Heart right ventricle (tissue), 16 donors: Measurements from ENCODE around the gene KLF7. TPM values are rescaled to one million over a fixed set of nuclear protein-coding genes. Genes with fewer than 3 reads are reported as not detected.
A peak's percentile ranks its signal among the peaks of the same experiment; 100 is the strongest.

Experiments
- ATAC-seq, 8 donors: fragments of 200-7000 bp; cut with Tn5 transposase; one replicate each; pipeline ENCODE4 v1.9.1; 2020; ENCODE audit warnings: mild to moderate bottlenecking in 8 of 8, moderate library complexity in 8 of 8, moderate number of reproducible peaks in 1 of 8
- DNase-seq, 2 donors: peaks; one replicate each; pipeline ENCODE4 v3.0.0-alpha.2; 2020
- H3K27ac ChIP-seq, 10 donors: fragments of 200-600 bp; sonication (generic) in 2 of 10; one replicate each; pipeline versions ENCODE4 v1.5.0 to v1.8.0; 2020 to 2022; ENCODE audit warnings: mild to moderate bottlenecking in 3 of 10
- H3K27me3 ChIP-seq, 7 donors: fragments of 200-600 bp; one replicate each; pipeline ENCODE4 v1.8.0; 2021 to 2022; ENCODE audit warnings: mild to moderate bottlenecking in 2 of 7
- H3K36me3 ChIP-seq, 9 donors: fragments of 200-600 bp; sonication (generic) in 1 of 9; one replicate each; pipeline versions ENCODE4 v1.5.0 to v1.8.0; 2020 to 2022; ENCODE audit warnings: mild to moderate bottlenecking in 2 of 9
- H3K4me1 ChIP-seq, 9 donors: fragments of 200-600 bp; sonication (generic) in 1 of 9; one replicate each; pipeline versions ENCODE4 v1.5.0 to v1.8.0; 2020 to 2022; ENCODE audit warnings: mild to moderate bottlenecking in 4 of 9
- H3K4me3 ChIP-seq, 10 donors: fragments of 200-600 bp; sonication (generic) in 2 of 10; one replicate each; pipeline versions ENCODE4 v1.5.0 to v1.8.0; 2020 to 2022; ENCODE audit warnings: mild to moderate bottlenecking in 7 of 10, moderate library complexity in 2 of 10
- H3K9me3 ChIP-seq, 11 donors: fragments of 200-600 bp in 10 of 11; sonication (generic) in 2 of 11; one replicate each; pipeline versions ENCODE4 v1.5.0 to v1.8.0; 2013 to 2022; ENCODE audit warnings: mild to moderate bottlenecking in 2 of 11, control low read depth in 1 of 11, moderate library complexity in 1 of 11
- CTCF ChIP-seq, 9 donors: fragments of 200-600 bp; sonication (generic) in 2 of 9; IDR thresholded peaks; one replicate each; pipeline versions ENCODE4 v1.5.0 to v1.8.0; 2021 to 2022; ENCODE audit warnings: antibody characterized with exemption in 9 of 9, mild to moderate bottlenecking in 5 of 9, moderate library complexity in 1 of 9
- WGBS, 2 donors: extraction: QIAGEN DNeasy Blood & Tissue Kit; methylation state at CpG; one replicate each; pipeline ENCODE4 v1.1.7; 2013; ENCODE audit warnings: inconsistent platforms in 1 of 2; 5-methylcytosine and 5-hydroxymethylcytosine counted together
- intact Hi-C, 10 donors: fragments of 100-400 bp; cut with DNase I; formaldehyde crosslinking; loops; one replicate each; pipeline versions ENCODE4 v1.11.1 to v1.14.2; 2022
- polyA plus RNA-seq, 2 donors: library from polyadenylated mRNA; stranded (reverse); fragments of 200-250 nt; gene quantifications; one replicate each; pipeline ENCODE4 v1.2.3, GENCODE V29; 2013
- total RNA-seq, 10 donors: library from RNA; stranded (reverse); fragmentation: NEBNext Ultra II Directional in 3 of 10; extraction: Animal tissue kit (Norgen Biotek cat#: 25700) in 3 of 10; gene quantifications; one replicate each; pipeline versions ENCODE4 v1.2.1 to v1.2.4, GENCODE V29; 2021 to 2023
- donor health status: Arrhythmogenic right ventricular cardiomyopathy.
- donor health status: ischemic (EF 13 %, LVEDD 7.1; RV severe dilation, severe dysfunction).
- donor health status: healthy with polysubstance abuse.
- donor health status: DM: no; HTN: yes; CAD: no.
- donor health status: DM: no; HTN: no; CAD: no.
- donor health status: ischemic (EF 25% LVEDD 6.9; RV normal size, moderate dysfunction).
- donor health status: ischemic (EF 25% LVEDD 5.7; RV mildly dilated, moderate dysfunction).
- donor health status: healthy.
- donor health status: DM: yes; HTN: yes; CAD: no.
- donor health status: Ischemic cardiomyopathy.
- donor health status: ischemic (EF 35%, LVEDD 5.7; RV mildly dilated, moderate dysfunction).
- donor health status: nonischemic (EF 11% LVEDD 7.7; RV severe dilation, severe dysfunction).
- donor health status: DM: yes; HTN: yes; CAD: no.
- donor health status: PGD.
- donor health status: ischemic (EF 29% LVEDD 5.4; RV normal size, mild dysfunction).
- donor health status: nonischemic (EF 23%, LVEDD 6.1; RV moderate dilation, normal function).

The KLF7 gene
- total and polyA plus RNA-seq, 12 donors = 5.0 to 51.8 (median 27.9) TPM

DNA sequence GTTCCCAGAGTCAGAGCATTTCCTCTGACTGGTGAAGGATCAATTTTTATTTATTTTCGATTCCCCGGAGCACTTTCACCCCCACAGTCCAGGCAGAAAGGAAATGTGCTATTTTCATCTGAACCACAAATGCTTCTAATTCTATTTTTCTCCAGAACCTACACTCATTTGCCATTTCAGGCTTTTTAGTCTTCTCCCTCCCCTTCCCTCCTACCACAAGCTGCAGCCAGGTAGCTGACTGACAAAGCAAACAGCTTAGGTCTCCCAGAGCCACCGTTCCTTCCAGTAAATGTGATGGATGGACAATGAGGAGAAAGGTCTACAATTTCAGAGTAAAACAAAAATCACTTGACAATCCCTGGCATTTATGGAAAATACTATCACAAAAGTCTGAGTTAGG lies 76.9 kb downstream of the KLF7 start:
- H3K9me3 ChIP-seq = peaks cover 0 to 6% (median 0%) of the 10 kb centered on the region in 11 donors
- H3K27ac ChIP-seq = peak overlapping the region in 8 of 10 donors; percentile 5 to 86 (median 80)
- no peaks in the 10 kb centered on the region for H3K27me3 ChIP-seq
- intact Hi-C loops = loop anchor here in 2 of 10 donors (5.0 to 10.0 kb wide), 2 partner anchors 56 to 73 kb away; no protein-coding TSS in a partner anchor
- H3K4me1 ChIP-seq = peaks cover 25 to 97% (median 87%) of the 10 kb centered on the region in 9 donors
- H3K36me3 ChIP-seq = peaks cover 0 to 50% (median 7%) of the 10 kb centered on the region in 9 donors
- ATAC-seq (no peak), DNase-seq (no peak)
- TF ChIP-seq CTCF (IDR thresholded peaks at IDR 0.05) = no peak
- H3K4me3 ChIP-seq = no peak overlapping the region
- 33 to 52% methylated on average over 3 of the region's 3 CpGs for WGBS, 2 donors

DNA sequence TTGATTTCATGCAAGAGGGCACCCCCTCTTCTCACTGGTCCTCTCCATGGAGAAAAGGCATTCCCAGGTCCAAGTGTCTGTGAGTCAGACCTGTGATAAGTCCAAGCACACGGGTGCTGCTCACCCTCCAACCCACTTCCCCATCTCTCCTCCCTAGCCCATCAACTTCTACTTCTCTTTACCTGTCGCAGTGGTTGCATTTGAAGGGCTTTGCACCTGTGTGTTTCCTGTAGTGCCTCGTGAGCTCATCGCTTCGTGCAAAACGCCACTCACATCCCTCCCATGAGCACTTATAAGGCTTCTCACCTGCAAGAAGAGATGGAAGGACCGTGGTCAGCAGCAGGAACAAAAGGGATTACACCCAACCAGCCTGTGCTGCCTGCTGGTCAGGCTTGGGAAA lies 77.5 kb downstream of the KLF7 start:
- Histone ChIP-seq H3K36me3 (peaks cover 0 to 56% (median 8%) of the 10 kb centered on the region in 9 donors), H3K27me3 (no peaks in the 10 kb centered on the region), H3K4me3 (no peak overlapping the region), H3K27ac (peak overlapping the region in 7 of 10 donors; percentile 5 to 86 (median 75)), H3K9me3 (peaks cover 0 to 6% (median 0%) of the 10 kb centered on the region in 11 donors), H3K4me1 (peaks cover 25 to 97% (median 87%) of the 10 kb centered on the region in 9 donors)
- ATAC-seq (no peak), DNase-seq (no peak)
- TF ChIP-seq CTCF (IDR thresholded peaks at IDR 0.05) = no peak
- intact Hi-C loops = loop anchor here in 2 of 10 donors (5.0 to 10.0 kb wide), 2 partner anchors 57 to 74 kb away; no protein-coding TSS in a partner anchor
- WGBS, 2 donors = 79 to 86% methylated on average over 7 of the region's 7 CpGs

DNA sequence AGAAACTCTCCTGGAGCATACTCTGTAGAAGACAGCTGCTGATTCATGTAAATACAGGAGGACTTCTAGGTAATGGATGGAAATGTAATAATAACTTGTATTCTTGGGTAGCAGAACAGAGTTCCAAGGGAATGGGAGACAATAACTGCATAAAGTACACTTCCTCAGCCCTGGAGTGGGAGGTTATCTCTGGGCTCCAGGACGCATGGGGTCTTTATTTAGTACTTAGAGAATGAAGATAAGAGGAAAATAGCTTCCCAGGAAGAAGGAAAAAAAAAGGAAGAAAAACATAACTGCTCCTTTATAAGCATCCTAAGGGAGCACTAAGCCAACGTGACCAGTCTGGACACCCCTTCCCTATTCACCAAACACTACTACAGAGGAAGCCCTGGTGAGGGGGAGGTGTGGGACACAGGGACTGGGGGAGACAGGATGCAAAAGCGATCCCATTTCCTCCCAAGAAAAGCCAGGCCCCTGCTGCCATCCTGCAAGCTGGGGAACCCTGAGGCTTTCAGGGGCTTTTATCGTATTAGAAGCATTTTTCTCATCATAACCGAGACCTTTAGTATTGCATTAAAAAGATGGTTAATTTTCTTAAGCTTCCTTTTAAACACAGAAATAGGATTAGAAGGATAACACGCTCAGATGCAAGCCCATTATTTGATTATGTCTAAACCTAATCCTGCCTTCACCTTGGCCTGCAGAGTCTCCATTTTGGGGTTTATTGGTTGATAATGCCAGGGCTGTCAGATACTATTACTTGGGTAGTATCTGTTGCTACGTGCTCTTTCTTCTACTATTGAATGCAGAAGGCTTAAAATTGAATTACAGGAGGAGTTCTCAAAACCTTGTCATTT lies 78.5 kb downstream of the KLF7 start:
- peak overlapping the region in 8 of 10 donors; percentile 22 to 86 (median 68) for H3K27ac ChIP-seq
- H3K27me3 ChIP-seq = no peaks in the 10 kb centered on the region
- H3K9me3 ChIP-seq = peaks cover 0 to 5% (median 0%) of the 10 kb centered on the region in 11 donors
- intact Hi-C loops = loop anchor here in 2 of 10 donors (5.0 to 10.0 kb wide), 2 partner anchors 58 to 75 kb away; no protein-coding TSS in a partner anchor
- H3K4me3 ChIP-seq = no peak overlapping the region
- H3K36me3 ChIP-seq = peaks cover 0 to 63% (median 8%) of the 10 kb centered on the region in 9 donors
- DNase-seq = no peak
- TF ChIP-seq CTCF (IDR thresholded peaks at IDR 0.05) = no peak
- WGBS, 2 donors = 58 to 61% methylated on average over 7 of the region's 7 CpGs
- H3K4me1 ChIP-seq = peaks cover 25 to 97% (median 85%) of the 10 kb centered on the region in 9 donors
- ATAC-seq = peak in 2 of 8 donors; percentile 21 to 32

DNA sequence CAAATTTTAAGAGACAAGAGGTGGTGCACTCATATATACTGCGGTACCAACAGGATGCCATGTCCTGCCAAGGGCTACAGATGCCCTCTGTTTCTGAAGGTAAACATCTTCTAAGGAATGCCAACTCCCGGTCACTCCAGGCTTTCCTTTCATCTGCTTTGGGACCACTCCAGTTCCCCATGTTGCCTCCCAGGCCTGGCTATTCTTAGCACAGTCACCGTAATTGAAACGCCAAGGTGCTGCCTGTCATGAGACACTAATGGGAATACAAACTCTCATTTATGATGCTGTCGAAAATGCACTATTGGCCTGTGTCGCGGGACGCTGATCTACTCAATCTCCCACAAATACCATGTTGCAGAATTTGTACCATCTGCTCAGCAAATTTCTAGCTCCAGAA lies 79.6 kb downstream of the KLF7 start:
- peaks cover 23 to 90% (median 73%) of the 10 kb centered on the region in 9 donors for H3K4me1 ChIP-seq
- peaks cover 0 to 74% (median 16%) of the 10 kb centered on the region in 9 donors for H3K36me3 ChIP-seq
- TF ChIP-seq CTCF (IDR thresholded peaks at IDR 0.05) = no peak
- no peak overlapping the region for H3K4me3 ChIP-seq
- no peaks in the 10 kb centered on the region for H3K27me3 ChIP-seq
- DNase-seq = peak in 1 of 2 donors; percentile 48
- intact Hi-C loops = loop anchor here in 2 of 10 donors (5.0 to 10.0 kb wide), 2 partner anchors 59 to 76 kb away; no protein-coding TSS in a partner anchor
- H3K27ac ChIP-seq = peak overlapping the region in 9 of 10 donors; percentile 22 to 86 (median 64)
- H3K9me3 ChIP-seq = peaks cover 0 to 5% (median 0%) of the 10 kb centered on the region in 11 donors
- peak; percentile 26 to 81 (median 74) for ATAC-seq
- 36 to 58% methylated on average over 8 of the region's 8 CpGs for WGBS, 2 donors
